Vagina (tissue), 2 donors: ENCODE results near the gene SDHB. TPM values are rescaled to one million over a fixed set of nuclear protein-coding genes. Genes with fewer than 3 reads are reported as not detected.
"Not testable (repeated sequence)": the region's sequence is repeated elsewhere in the genome, so short reads cannot be mapped to it uniquely, and the experiment has no call there.

Experiments used
- DNase-seq, 2 donors: peaks; one replicate each; pipeline ENCODE4 v3.0.0-alpha.2; 2017; ENCODE audit errors: extremely low spot score in 2 of 2
- H3K27ac ChIP-seq: fragments of 200-600 bp; sonication (generic); one replicate; pipeline ENCODE4 v1.5.1; 2019
- H3K27me3 ChIP-seq: fragments of 200-600 bp; sonication (generic); one replicate; pipeline ENCODE4 v1.5.1; 2019
- H3K36me3 ChIP-seq, 2 donors: fragments of 200-600 bp; sonication (generic); one replicate each; pipeline ENCODE4 v1.5.1; 2017 to 2019
- H3K4me1 ChIP-seq: fragments of 200-600 bp; sonication (generic); one replicate; pipeline ENCODE4 v1.5.1; 2019
- H3K4me3 ChIP-seq, 2 donors: fragments of 200-600 bp; sonication (generic); 1 replicate in 1 of 2; 2 replicates in 1 of 2; pipeline ENCODE4 v1.5.1; 2016 to 2019
- H3K9me3 ChIP-seq: fragments of 200-600 bp; sonication (generic); one replicate; pipeline ENCODE4 v1.5.1; 2019
- POLR2A ChIP-seq, 2 donors: fragments of 450-650 bp; IDR thresholded peaks; one replicate each; pipeline ENCODE4 v1.6.1; 2017; ENCODE audit warnings: antibody characterized with exemption in 2 of 2, mild to moderate bottlenecking in 2 of 2, moderate library complexity in 2 of 2
- POLR2AphosphoS5 ChIP-seq, 2 donors: sonication (generic); formaldehyde crosslinking; IDR thresholded peaks; one replicate each; pipeline ENCODE4 v1.9.0; 2017; ENCODE audit warnings: antibody characterized with exemption in 2 of 2, mild to moderate bottlenecking in 2 of 2, low read depth in 1 of 2; ENCODE audit not compliant: insufficient read depth in 1 of 2
- intact Hi-C: fragments of 100-400 bp; cut with DNase I; formaldehyde crosslinking; loops from one replicate; pipeline ENCODE4 v1.15.1; 2023
- total RNA-seq: library from RNA; depleted of rRNA; stranded (reverse); fragments of >200 nt; gene quantifications from one replicate; pipeline ENCODE4 v1.2.3, GENCODE V29; 2016
- TF ChIP-seq, protein P1 (sequence below), 3 experiments: fragments of 450-650 bp in 2 of 3; fragments of 200-600 bp in 1 of 3; sonication (generic) in 1 of 3; IDR thresholded peaks; one replicate each; pipeline ENCODE4 v1.5.1; 2017 to 2019; ENCODE audit warnings: antibody characterized with exemption in 3 of 3, mild to moderate bottlenecking in 2 of 3, moderate library complexity in 2 of 3

Gene SDHB
- total RNA-seq, 1 donor from 2014 or later = 96.5 TPM

DNA sequence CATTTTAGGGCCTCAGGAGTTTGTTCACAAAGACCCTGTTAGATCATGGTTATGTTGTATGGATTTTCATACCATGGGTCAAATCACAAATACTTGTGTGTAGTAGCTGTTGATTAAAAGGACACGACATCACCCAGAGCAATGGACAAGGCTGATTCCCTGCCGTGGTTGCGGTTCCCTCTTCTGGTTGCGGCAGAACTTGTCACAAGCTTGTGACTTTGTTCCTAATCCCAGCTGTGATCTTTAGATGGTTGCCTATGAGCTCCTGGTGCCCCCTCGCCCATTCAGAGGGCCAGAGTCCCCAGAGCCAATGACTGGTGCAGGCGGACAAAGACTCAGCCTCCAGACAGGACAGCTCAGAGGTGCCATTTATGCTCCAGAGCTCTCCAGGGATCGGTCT is 11.8 kb upstream of the SDHB start:
- H3K27me3 ChIP-seq = no peaks in the 10 kb centered on the region
- H3K9me3 ChIP-seq = no peaks in the 10 kb centered on the region
- no peak overlapping the region for H3K4me3 ChIP-seq
- no peak overlapping the region for H3K27ac ChIP-seq
- H3K36me3 ChIP-seq = no peaks in the 10 kb centered on the region
- TF ChIP-seq POLR2A (IDR thresholded peaks at IDR 0.05) (no peak), POLR2AphosphoS5 (IDR thresholded peaks at IDR 0.05; ENCODE audit: insufficient read depth in 1 of 2, low read depth in 1 of 2) (no peak)
- TF ChIP-seq, protein P1, sequence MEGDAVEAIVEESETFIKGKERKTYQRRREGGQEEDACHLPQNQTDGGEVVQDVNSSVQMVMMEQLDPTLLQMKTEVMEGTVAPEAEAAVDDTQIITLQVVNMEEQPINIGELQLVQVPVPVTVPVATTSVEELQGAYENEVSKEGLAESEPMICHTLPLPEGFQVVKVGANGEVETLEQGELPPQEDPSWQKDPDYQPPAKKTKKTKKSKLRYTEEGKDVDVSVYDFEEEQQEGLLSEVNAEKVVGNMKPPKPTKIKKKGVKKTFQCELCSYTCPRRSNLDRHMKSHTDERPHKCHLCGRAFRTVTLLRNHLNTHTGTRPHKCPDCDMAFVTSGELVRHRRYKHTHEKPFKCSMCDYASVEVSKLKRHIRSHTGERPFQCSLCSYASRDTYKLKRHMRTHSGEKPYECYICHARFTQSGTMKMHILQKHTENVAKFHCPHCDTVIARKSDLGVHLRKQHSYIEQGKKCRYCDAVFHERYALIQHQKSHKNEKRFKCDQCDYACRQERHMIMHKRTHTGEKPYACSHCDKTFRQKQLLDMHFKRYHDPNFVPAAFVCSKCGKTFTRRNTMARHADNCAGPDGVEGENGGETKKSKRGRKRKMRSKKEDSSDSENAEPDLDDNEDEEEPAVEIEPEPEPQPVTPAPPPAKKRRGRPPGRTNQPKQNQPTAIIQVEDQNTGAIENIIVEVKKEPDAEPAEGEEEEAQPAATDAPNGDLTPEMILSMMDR (IDR thresholded peaks at IDR 0.05) = no peak
- intact Hi-C loops = no loop called here
- peaks cover 4% of the 10 kb centered on the region for H3K4me1 ChIP-seq
- no peak for DNase-seq

DNA sequence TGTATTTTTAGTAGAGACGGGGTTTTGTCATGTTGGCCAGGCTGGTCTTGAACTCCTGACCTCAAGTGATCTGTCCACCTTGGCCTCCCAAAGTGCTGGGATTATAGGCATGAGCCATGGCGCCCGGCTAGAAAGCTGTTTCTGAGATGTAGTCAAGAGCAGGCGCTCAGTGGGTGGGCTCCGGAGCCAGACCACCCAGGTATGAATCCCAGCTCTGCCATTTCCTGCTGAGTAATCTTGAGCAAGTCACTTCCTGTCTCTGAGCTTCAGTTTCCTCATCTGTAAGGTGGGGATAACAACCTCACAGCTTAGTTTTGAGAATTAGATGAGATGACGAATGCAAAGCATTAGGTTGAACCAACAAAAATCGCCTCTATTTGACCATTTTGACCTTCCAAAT is 8.9 kb upstream of the SDHB start:
- DNase-seq, intact Hi-C loops, H3K4me3 ChIP-seq, H3K36me3 ChIP-seq, H3K9me3 ChIP-seq, H3K4me1 ChIP-seq, H3K27ac ChIP-seq, H3K27me3 ChIP-seq: not testable (repeated sequence)

DNA sequence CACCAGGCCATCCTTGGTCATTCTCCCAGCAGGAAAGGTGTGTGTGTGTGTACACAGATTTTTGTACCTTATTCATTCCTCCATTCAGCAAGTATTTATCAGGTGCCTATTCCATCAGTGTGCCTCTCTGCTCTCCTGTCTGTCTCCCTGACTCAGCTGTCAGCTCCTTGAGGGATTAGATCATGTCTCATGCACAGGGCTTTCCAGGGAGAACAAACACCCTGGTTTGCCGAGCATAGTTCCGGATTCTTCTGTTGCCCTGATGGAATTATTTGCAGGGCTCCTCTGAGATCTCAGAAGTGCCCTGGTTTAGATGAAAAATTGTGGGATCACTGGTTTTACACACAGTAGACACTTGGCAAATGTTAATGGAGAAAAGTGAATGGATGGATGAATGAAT is 8.1 kb upstream of the SDHB start:
- H3K36me3 ChIP-seq = no peaks in the 10 kb centered on the region
- no peak overlapping the region for H3K4me3 ChIP-seq
- intact Hi-C loops = no loop called here
- no peak for TF ChIP-seq POLR2A (IDR thresholded peaks at IDR 0.05)
- no peak for TF ChIP-seq POLR2AphosphoS5 (IDR thresholded peaks at IDR 0.05; ENCODE audit: insufficient read depth in 1 of 2, low read depth in 1 of 2)
- TF ChIP-seq, protein P1 (IDR thresholded peaks at IDR 0.05) = no peak
- no peak for DNase-seq
- H3K4me1 ChIP-seq = peaks cover 4% of the 10 kb centered on the region
- no peak overlapping the region for H3K27ac ChIP-seq
- no peaks in the 10 kb centered on the region for H3K9me3 ChIP-seq
- no peaks in the 10 kb centered on the region for H3K27me3 ChIP-seq

DNA sequence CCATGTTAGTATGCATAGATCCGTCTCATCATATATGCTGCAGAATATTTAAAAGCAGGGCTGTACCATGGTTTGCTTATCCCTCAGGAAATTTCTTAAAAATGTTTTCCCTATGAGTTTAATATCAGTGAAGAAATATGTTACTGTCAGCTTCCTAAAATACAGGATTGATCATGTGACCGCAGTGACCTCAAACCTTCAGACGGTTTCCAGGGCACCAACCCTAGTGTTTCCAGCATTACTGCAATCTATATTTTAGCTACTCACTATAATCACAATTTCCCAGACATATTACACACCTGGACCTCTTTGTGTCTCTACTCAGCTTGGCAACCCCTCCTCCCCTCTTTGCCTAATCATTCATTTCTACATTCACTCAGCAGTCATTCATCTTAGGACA is 7.7 kb upstream of the SDHB start:
- Histone ChIP-seq H3K9me3 (no peaks in the 10 kb centered on the region), H3K27ac (no peak overlapping the region), H3K4me1 (peaks cover 4% of the 10 kb centered on the region), H3K27me3 (no peaks in the 10 kb centered on the region), H3K36me3 (no peaks in the 10 kb centered on the region), H3K4me3 (no peak overlapping the region)
- TF ChIP-seq, protein P1 (IDR thresholded peaks at IDR 0.05) = no peak
- TF ChIP-seq POLR2AphosphoS5 (IDR thresholded peaks at IDR 0.05; ENCODE audit: insufficient read depth in 1 of 2, low read depth in 1 of 2) = no peak
- TF ChIP-seq POLR2A (IDR thresholded peaks at IDR 0.05) = no peak
- no peak for DNase-seq
- intact Hi-C loops = no loop called here

DNA sequence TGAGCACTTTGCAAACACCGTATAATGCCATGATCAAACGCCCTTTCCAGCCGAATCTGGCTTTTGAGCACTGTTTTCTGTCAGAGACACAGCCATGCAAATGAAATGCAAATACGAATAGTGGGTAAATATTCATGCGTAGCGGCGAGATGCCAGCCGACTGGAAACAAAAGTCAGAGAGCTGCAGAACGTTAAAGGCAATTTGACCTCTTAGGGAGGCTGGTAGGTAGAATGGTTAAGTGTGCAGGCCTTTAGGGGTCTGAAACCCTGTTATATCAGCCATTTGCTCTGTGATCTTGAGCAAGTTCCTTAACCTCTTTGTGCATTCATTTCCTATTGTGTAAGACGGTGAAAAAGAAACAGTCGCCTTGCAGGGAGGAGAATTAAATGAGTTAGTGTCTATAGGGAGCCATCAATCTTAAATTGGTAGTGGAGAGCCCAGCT is 6.5 kb upstream of the SDHB start:
- intact Hi-C loops = no loop called here
- H3K4me1 ChIP-seq = peaks cover 4% of the 10 kb centered on the region

More for the DNA sequence above, 6.5 kb upstream of the SDHB start:
- Histone ChIP-seq H3K4me3 (no peak overlapping the region), H3K27ac (no peak overlapping the region), H3K36me3 (no peaks in the 10 kb centered on the region), H3K9me3 (no peaks in the 10 kb centered on the region), H3K27me3 (no peaks in the 10 kb centered on the region)
- DNase-seq = no peak
- no peak for TF ChIP-seq POLR2A (IDR thresholded peaks at IDR 0.05)
- TF ChIP-seq, protein P1 (IDR thresholded peaks at IDR 0.05) = no peak
- no peak for TF ChIP-seq POLR2AphosphoS5 (IDR thresholded peaks at IDR 0.05; ENCODE audit: insufficient read depth in 1 of 2, low read depth in 1 of 2)
